Measurements from ENCODE around the gene MAP7.

MAP7 gene

GRCh38 chr6:136470044-136470443 is 80.2 kb downstream of the MAP7 start:
- TF ChIP-seq CTCF (IDR thresholded peaks at IDR 0.05; ENCODE audit: control insufficient read depth, insufficient read depth, low read depth, low read length, missing control alignments), result no peak
- H3K4me3 ChIP-seq (ENCODE audit: control insufficient read depth, low read depth, low read length), result no peak overlapping the region
- DNase-seq (ENCODE audit: low read depth), result no peak

GRCh38 chr6:136469154-136469553 is 81.1 kb downstream of the MAP7 start:
- no peak overlapping the region for H3K4me3 ChIP-seq (ENCODE audit: control insufficient read depth, low read depth, low read length)
- no peak for DNase-seq (ENCODE audit: low read depth)
- no peak for TF ChIP-seq CTCF (IDR thresholded peaks at IDR 0.05; ENCODE audit: control insufficient read depth, insufficient read depth, low read depth, low read length, missing control alignments)

GRCh38 chr6:136468711-136469110 is 81.5 kb downstream of the MAP7 start:
- TF ChIP-seq CTCF (IDR thresholded peaks at IDR 0.05; ENCODE audit: control insufficient read depth, insufficient read depth, low read depth, low read length, missing control alignments), result no peak
- no peak overlapping the region for H3K4me3 ChIP-seq (ENCODE audit: control insufficient read depth, low read depth, low read length)
- no peak for DNase-seq (ENCODE audit: low read depth)

- no peak overlapping the region for H3K4me3 ChIP-seq (ENCODE audit: control insufficient read depth, low read depth, low read length)
- TF ChIP-seq CTCF (IDR thresholded peaks at IDR 0.05; ENCODE audit: control insufficient read depth, insufficient read depth, low read depth, low read length, missing control alignments), result no peak
- no peak for DNase-seq (ENCODE audit: low read depth)
Measured at GRCh38 chr6:136467186-136467585, 83.0 kb downstream of the MAP7 start.

- H3K4me3 ChIP-seq (ENCODE audit: control insufficient read depth, low read depth, low read length), result no peak overlapping the region
- DNase-seq (ENCODE audit: low read depth), result no peak
- TF ChIP-seq CTCF (IDR thresholded peaks at IDR 0.05; ENCODE audit: control insufficient read depth, insufficient read depth, low read depth, low read length, missing control alignments), result no peak
Measured at GRCh38 chr6:136466777-136467176, 83.4 kb downstream of the MAP7 start.

- DNase-seq (ENCODE audit: low read depth), result no peak
- H3K4me3 ChIP-seq (ENCODE audit: control insufficient read depth, low read depth, low read length), result no peak overlapping the region
- TF ChIP-seq CTCF (IDR thresholded peaks at IDR 0.05; ENCODE audit: control insufficient read depth, insufficient read depth, low read depth, low read length, missing control alignments), result no peak
Measured at GRCh38 chr6:136465766-136466303, 84.4 kb downstream of the MAP7 start.

- H3K4me3 ChIP-seq (ENCODE audit: control insufficient read depth, low read depth, low read length), result no peak overlapping the region
- no peak for TF ChIP-seq CTCF (IDR thresholded peaks at IDR 0.05; ENCODE audit: control insufficient read depth, insufficient read depth, low read depth, low read length, missing control alignments)
- DNase-seq (ENCODE audit: low read depth), result no peak
Measured at GRCh38 chr6:136464874-136465273, 85.3 kb downstream of the MAP7 start.

Data from AG09309 (cell line).